Globus pallidus (tissue), 1 donor: Measurements from ENCODE around the gene ZNF554.
"Not testable (repeated sequence)": the region's sequence is repeated elsewhere in the genome, so short reads cannot be mapped to it uniquely, and the experiment has no call there.

Experiments
- DNase-seq: peaks from one replicate; pipeline ENCODE4 v3.0.0-alpha.2; 2015; ENCODE audit warnings: low spot score

Gene ZNF554

GRCh38 chr19:2790557-2791271 lies 29.0 kb upstream of the ZNF554 start:
- no peak for DNase-seq

- DNase-seq = no peak
These were observed 28.2 kb upstream of the ZNF554 start for GRCh38 chr19:2791440-2791839.

- no peak for DNase-seq
These were observed 27.8 kb upstream of the ZNF554 start for GRCh38 chr19:2791876-2792275.

- DNase-seq = not testable (repeated sequence)
These were observed 27.0 kb upstream of the ZNF554 start for GRCh38 chr19:2792666-2793065.

- no peak for DNase-seq
These were observed 26.5 kb upstream of the ZNF554 start for GRCh38 chr19:2793126-2793525.

- no peak for DNase-seq
These were observed 26.1 kb upstream of the ZNF554 start for GRCh38 chr19:2793577-2793976.

GRCh38 chr19:2795827-2796658 lies 23.6 kb upstream of the ZNF554 start:
- DNase-seq = no peak

GRCh38 chr19:2796659-2797266 lies 22.9 kb upstream of the ZNF554 start:
- no peak for DNase-seq

GRCh38 chr19:2797280-2797679 lies 22.4 kb upstream of the ZNF554 start:
- no peak for DNase-seq

- no peak for DNase-seq
These were observed 21.4 kb upstream of the ZNF554 start for GRCh38 chr19:2798158-2798685.

GRCh38 chr19:2798733-2799132 lies 20.9 kb upstream of the ZNF554 start:
- DNase-seq = no peak

GRCh38 chr19:2799273-2800020 lies 20.2 kb upstream of the ZNF554 start:
- no peak for DNase-seq

GRCh38 chr19:2800506-2800905 lies 19.2 kb upstream of the ZNF554 start:
- DNase-seq = no peak

GRCh38 chr19:2802826-2803225 lies 16.8 kb upstream of the ZNF554 start:
- no peak for DNase-seq

GRCh38 chr19:2803486-2804155 lies 16.0 kb upstream of the ZNF554 start:
- no peak for DNase-seq

GRCh38 chr19:2804156-2805004 lies 15.3 kb upstream of the ZNF554 start:
- no peak for DNase-seq

GRCh38 chr19:2805261-2805900 lies 14.3 kb upstream of the ZNF554 start:
- no peak for DNase-seq

GRCh38 chr19:2805991-2806649 lies 13.5 kb upstream of the ZNF554 start:
- no peak for DNase-seq

- DNase-seq = no peak
These were observed 12.8 kb upstream of the ZNF554 start for GRCh38 chr19:2806736-2807378.
